HG03354 (cell line): ENCODE data around the gene MRPS17.
"Not testable (repeated sequence)": the region's sequence is repeated elsewhere in the genome, so short reads cannot be mapped to it uniquely, and the experiment has no call there.

ENCODE experiments used
- ATAC-seq: cut with Tn5 transposase; IDR thresholded peaks from one replicate; pipeline ENCODE4 v1.9.1; 2021; ENCODE audit warnings: mild to moderate bottlenecking; ENCODE audit not compliant: unreplicated experiment, poor library complexity, severe bottlenecking

MRPS17 gene

GRCh38 chr7:55951637-55952351 is at the start of gene MRPS17:
TSS of gene MRPS17 (plus strand) at chr7:55951877. CDS start at chr7:55953196, 1,319 bp downstream.
- ATAC-seq, result peak; percentile 100

DNA sequence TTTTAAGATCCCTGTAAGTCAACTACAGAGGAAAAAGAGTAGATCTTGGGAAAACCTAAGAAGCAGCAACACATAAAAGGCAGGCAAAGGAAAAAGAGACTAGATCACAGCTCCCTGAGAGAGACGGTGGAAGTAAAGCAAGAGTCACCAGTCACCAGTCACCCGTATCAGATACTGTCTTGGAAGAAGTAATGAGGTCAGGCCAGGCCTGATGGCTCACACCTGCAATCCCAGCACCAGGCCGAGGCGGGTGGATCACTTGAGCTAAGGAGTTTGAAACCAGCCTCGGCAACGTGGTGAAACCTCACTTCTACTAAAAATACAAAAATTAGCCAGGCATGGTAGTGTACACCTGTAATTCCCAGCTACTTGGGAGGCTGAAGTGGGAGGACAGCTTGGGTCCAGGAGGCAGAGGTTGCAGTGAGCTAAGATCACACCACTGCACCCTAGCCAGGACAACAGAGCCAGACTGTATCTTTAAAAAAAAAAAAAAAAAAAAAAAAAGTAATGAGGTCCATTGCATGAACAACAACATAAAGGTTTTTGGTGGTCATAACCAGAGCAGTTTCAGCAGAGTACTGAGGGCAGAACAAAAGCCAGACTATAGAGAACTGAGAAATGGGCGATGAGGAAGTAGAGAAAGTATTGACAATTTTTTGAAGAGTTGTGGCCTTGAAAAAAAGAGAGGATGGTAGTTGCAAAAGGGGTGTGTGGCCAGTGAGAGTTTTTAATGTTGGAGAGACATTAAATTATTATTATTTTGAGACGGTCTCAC is 47.5 kb upstream of the MRPS17 start:
- peak; percentile 96 for ATAC-seq

GRCh38 chr7:55912748-55913158 is 38.9 kb upstream of the MRPS17 start:
- ATAC-seq, result no peak

- ATAC-seq, result no peak
Measured at GRCh38 chr7:55917771-55918170, 33.9 kb upstream of the MRPS17 start.

- no peak for ATAC-seq
Measured at GRCh38 chr7:55928006-55928767, 23.5 kb upstream of the MRPS17 start.

- no peak for ATAC-seq
Measured at GRCh38 chr7:55931421-55932151, 20.1 kb upstream of the MRPS17 start.

GRCh38 chr7:55939514-55940123 is 12.1 kb upstream of the MRPS17 start:
- no peak for ATAC-seq

GRCh38 chr7:55946545-55946944 is 5.1 kb upstream of the MRPS17 start:
- ATAC-seq, result no peak

DNA sequence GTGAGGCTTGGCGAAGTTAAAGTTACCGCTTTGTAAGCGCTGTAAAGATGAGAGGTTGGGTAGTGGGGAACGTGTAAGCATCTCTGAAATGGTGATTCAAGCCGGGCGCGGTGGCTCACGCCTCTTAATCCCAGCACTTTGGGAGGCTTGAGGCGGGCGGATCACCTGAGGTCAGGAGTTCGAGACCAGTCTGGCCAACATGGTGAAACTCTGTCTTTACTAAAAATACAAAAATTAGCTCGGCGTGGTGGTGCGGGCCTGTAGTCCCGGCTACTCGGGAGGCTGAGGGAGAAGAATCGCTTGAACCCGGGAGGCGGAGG is 635 bp downstream of the MRPS17 start:
- ATAC-seq, result not testable (repeated sequence)

GRCh38 chr7:55953707-55954475 is 2.2 kb downstream of the MRPS17 start:
- ATAC-seq, result no peak

GRCh38 chr7:55957190-55957589 is 5.5 kb downstream of the MRPS17 start:
- no peak for ATAC-seq

DNA sequence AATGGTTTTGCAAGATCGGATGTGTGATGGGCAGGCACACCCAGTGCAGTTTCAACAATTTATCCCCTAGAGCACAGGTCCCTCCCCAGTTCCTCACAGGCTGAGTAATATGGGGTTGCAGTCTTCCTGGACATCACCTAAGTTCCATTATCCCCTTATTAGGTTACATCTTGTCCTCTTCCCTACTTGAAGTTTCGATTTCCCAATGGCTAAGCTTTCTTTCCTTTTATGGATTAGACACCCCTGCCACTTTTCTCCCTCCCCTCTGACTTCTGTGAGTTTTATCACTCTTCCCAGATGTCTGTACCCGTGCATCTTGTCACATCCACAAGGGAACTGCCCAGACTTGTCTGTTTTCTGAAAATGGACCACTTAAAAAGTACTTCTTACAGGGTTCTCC is 10.3 kb downstream of the MRPS17 start:
- ATAC-seq, result no peak

- ATAC-seq, result no peak
Measured at GRCh38 chr7:55963584-55964168, 12.0 kb downstream of the MRPS17 start.

DNA sequence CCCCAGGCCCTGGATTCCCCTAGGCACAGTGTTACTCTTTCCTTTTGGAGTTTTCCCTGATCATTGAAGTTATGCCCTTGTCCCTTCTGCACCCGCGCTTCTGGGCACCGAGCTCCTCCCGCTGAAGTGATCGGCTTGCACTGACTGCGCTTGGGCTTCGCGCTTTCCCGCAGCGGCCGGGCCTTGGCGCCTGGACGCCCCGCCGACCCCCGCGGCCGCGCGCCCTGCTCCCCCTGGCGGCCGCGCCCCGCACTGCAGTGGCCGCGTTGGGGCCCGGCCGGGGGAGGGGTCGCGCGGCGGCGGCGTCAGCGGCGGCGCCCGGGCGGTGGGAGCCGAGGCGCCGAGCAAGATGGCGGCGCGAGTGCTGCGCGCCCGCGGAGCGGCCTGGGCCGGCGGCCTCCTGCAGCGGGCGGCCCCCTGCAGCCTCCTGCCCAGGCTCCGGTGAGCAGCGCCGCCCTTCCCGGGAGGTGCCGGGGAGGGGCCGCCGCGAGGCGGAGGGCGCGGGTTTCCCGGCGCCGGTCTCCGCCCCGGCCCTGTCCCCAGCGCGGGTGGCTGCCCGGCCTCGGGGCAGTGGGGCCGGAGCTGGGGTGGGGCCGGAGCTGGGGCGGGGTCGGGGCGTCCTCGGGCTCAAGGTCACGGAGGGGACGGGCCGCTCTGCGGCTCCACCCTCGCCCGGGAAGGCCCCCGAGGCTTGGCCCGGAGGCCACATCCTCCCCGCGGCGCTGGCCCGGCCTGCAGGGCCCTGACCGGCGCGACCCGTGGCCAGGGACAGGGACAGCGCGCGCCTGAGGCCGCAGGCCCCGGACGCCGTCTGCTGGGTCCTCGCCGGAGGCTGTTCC is 12.8 kb downstream of the MRPS17 start, which contains the start of gene NIPSNAP2:
NIPSNAP2 (plus strand) TSS at position 325 of the 839 bp plus-strand sequence; CDS start at position 350, 25 bp downstream.
- ATAC-seq, result peak; percentile 90

GRCh38 chr7:55965100-55965470 is 13.4 kb downstream of the MRPS17 start:
- ATAC-seq, result no peak

DNA sequence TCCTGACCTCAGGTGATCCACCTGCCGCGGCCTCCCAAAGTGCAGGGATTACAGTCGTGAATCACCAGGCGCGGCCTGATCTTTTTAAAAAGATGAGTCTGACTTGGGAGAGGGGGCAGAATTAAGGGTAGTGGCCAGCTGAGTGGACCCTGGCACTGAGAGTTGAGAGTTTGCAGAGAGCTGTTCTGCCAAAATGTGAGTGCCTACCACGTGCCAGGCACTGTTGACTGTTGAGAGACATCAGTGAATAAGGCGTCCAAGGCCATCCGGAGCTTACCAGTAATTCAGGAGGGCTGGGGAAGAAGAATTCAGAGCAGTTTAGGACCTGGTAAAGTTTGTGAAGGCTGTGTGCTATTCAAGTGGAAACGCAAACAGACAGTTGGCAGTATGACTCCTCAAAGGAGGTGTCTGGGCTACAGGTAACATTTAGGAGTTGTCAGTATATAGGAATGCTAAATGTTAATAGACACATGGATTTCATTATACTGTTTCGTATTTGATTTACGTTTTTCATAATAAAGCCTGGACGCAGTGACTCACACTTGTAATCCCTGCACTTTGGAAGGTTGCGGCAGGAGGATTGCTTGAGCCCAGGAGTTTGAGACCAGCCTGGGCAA is 14.2 kb downstream of the MRPS17 start:
- no peak for ATAC-seq

DNA sequence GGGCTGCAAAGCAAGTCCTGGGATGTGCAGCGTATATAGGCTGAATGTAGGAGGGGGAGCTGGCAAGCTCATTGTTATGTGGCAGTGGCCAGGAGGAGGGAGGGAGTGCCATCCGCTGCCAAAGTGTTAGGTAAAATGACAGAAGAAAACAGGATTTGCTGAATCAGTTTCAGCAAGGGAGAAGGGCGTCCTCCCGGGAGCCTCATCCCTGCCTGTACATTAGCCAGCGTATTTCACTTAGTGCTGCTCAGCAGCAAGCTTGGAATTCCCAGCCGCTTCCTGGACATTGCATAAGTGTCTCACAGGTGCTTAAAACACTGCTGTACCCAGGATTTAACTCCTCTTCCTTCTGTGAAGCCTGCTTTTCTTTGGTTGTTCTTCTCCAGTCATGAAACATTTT is 15.2 kb downstream of the MRPS17 start:
- ATAC-seq, result no peak
